ENCODE results near the gene PNMT. TPM values are rescaled to one million over a fixed set of nuclear protein-coding genes. Genes with fewer than 3 reads are reported as not detected.

The PNMT gene
- total and polyA plus RNA-seq, 2 donors (not counting 3 experiments of a cell fraction or from before 2014, with no cell fraction given) = 0.11 TPM; not detected in 1

- H3K9me3 ChIP-seq (replicated peaks; ENCODE audit: control insufficient read depth, insufficient read depth, low read length) = no peaks in the 10 kb centered on the region
- no peaks in the 10 kb centered on the region for H3K9me1 ChIP-seq (replicated peaks; ENCODE audit: control insufficient read depth, extremely low read depth, insufficient read depth, low read length)
- ChIA-PET CTCF (interaction anchor here (1.0 to 2.3 kb wide), 10 partner anchors 12 to 78 kb away, joined by 3 to 20 read pairs (median 5); partner anchors contain the start of genes MIEN1 and PGAP3), POLR2A (interaction anchor here (0.6 kb wide), 1 partner anchor 252 kb away, joined by 3 read pairs; no protein-coding TSS in a partner anchor)
- TF ChIP-seq GATA2 (IDR thresholded peaks at IDR 0.05; ENCODE audit: insufficient read depth, insufficient read length, low read depth, low read length) = no peak
- TF ChIP-seq MAX (IDR thresholded peaks at IDR 0.05; ENCODE audit: insufficient read depth, insufficient read length) = no peak
- TF ChIP-seq CTCF (IDR thresholded peaks at IDR 0.05; ENCODE audit: extremely low read depth in 1 of 2, insufficient read depth in 1 of 2, low read depth in 1 of 2, low read length in 2 of 2) = no peak
- TF ChIP-seq JUN (IDR thresholded peaks at IDR 0.05; ENCODE audit: borderline replicate concordance, insufficient read depth, insufficient read length, low read depth) = no peak
- TF ChIP-seq EZH2 (IDR thresholded peaks at IDR 0.05; ENCODE audit: borderline replicate concordance, low read depth, low read length, severe bottlenecking) = peak; percentile 33
- peak overlapping the region; percentile 39 for H3K9ac ChIP-seq (replicated peaks; ENCODE audit: extremely low read depth, insufficient read depth, low read length)
- BruUV-seq (replicated peaks) = no TSS peak
- no peaks in the 10 kb centered on the region for H3K4me1 ChIP-seq (ENCODE audit: control insufficient read depth, extremely low read depth, insufficient read depth, low read length)
- H3K79me2 ChIP-seq (ENCODE audit: control insufficient read depth, insufficient read depth, low read length) = no peaks in the 10 kb centered on the region
- dilution Hi-C loops (cut with MboI; ENCODE audit: extremely low pct_ligation_motif_present, low sequenced_read_pairs) (no loop called here), intact Hi-C loops (cut with micrococcal nuclease) (no loop called here)
- H2AFZ ChIP-seq (ENCODE audit: low read depth, low read length) = peak overlapping the region; percentile 57
- peak overlapping the region; percentile 73 for H3K4me2 ChIP-seq (ENCODE audit: insufficient read depth, low read length)
- H3K27ac ChIP-seq (ENCODE audit: insufficient read depth, low read depth, low read length) = no peak overlapping the region
- H3K27me3 ChIP-seq (ENCODE audit: control insufficient read depth in 2 of 2, insufficient read depth in 2 of 2, low read length in 2 of 2) = peaks cover 0 to 2% of the 10 kb centered on the region in 2 experiments
- H3K4me3 ChIP-seq (replicated peaks in 1 of 3; ENCODE audit: insufficient read depth in 1 of 3, low read depth in 1 of 3, low read length in 3 of 3) = peak overlapping the region; percentile 44 to 52 (median 52)
- no peaks in the 10 kb centered on the region for H3K36me3 ChIP-seq (ENCODE audit: control insufficient read depth in 2 of 2, extremely low read depth in 1 of 2, insufficient read depth in 2 of 2, low read length in 2 of 2)
- FAIRE-seq (no peak), DNase-seq (ENCODE audit: low read depth, low spot score) (peak; percentile 22)
- no peaks in the 10 kb centered on the region for H4K20me1 ChIP-seq (replicated peaks; ENCODE audit: control insufficient read depth, extremely low read depth, insufficient read depth, low read length)
Measured at GRCh38 chr17:39700148-39700987, 32.1 kb downstream of the PNMT start.

Data from endothelial cell of umbilical vein (primary cell).